ENCODE data around the gene LRPAP1.
"Not testable (repeated sequence)": the region's sequence is repeated elsewhere in the genome, so short reads cannot be mapped to it uniquely, and the experiment has no call there.

The LRPAP1 gene, protein sequence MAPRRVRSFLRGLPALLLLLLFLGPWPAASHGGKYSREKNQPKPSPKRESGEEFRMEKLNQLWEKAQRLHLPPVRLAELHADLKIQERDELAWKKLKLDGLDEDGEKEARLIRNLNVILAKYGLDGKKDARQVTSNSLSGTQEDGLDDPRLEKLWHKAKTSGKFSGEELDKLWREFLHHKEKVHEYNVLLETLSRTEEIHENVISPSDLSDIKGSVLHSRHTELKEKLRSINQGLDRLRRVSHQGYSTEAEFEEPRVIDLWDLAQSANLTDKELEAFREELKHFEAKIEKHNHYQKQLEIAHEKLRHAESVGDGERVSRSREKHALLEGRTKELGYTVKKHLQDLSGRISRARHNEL

DNA sequence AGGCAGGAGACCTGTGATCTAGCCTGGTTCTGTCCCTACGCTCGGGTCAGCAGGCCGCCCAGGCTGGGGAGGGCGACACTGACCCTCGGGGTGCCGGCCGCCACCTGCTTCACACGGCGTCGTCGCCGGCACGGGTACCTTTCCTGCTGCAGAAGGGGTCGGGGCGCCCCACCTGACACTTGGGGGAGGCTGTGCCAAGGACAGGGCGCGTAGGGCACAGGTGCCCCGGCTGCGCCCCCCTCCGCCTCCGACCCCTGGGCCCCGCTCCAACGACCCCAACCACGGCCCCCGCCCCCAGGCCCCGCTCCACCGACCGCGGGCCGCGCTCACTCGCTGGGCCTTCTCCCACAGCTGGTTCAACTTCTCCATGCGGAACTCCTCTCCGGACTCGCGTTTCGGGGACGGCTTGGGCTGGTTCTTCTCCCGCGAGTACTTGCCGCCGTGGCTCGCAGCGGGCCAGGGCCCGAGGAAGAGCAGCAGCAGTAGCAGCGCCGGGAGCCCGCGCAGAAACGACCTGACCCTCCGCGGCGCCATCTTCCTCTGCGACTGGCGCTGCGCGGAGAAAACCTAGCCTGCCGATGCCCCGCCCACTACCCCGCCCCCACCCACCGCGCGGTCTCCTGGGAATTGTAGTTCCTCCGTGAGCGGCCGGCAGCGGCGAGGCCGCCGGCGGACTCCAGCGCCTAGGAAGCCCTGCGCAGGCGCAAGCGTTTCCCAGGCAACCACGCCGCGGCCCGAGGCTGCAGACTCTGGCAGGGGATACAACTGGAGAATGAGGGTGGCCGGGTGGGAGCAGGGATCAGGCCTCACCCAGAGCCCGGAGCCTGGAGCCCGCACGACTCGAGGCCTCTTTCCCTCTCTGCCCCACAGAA lies at the start of gene LRPAP1:
LRPAP1 (minus strand) TSS at position 544 of the 872 bp plus-strand sequence; CDS start at position 534, 10 bp downstream.
- peak; percentile 86 to 90 for DNase-seq

GRCh38 chr4:3581334-3582090 lies 49.3 kb upstream of the LRPAP1 start:
- not testable (repeated sequence) for DNase-seq

DNA sequence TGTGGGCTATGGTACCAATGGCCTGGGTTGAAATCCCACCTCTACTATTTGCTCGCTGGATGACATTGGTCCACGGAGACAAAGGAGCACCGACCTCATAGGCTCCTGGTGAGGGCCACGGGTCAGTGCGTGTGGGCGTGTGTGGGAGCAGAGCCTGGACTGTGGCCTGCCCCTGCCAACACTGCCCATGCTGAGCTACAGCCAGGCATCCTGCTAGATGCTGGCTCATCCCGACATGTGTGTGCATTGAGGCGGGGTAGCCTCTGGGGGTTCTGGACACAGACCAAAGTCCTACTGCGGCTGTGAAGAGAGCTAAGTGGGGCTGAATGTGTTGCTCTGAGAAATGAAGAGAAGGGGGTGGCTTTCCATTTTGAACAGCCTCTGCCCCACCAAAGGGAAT lies 48.6 kb upstream of the LRPAP1 start:
- not testable (repeated sequence) for DNase-seq

DNA sequence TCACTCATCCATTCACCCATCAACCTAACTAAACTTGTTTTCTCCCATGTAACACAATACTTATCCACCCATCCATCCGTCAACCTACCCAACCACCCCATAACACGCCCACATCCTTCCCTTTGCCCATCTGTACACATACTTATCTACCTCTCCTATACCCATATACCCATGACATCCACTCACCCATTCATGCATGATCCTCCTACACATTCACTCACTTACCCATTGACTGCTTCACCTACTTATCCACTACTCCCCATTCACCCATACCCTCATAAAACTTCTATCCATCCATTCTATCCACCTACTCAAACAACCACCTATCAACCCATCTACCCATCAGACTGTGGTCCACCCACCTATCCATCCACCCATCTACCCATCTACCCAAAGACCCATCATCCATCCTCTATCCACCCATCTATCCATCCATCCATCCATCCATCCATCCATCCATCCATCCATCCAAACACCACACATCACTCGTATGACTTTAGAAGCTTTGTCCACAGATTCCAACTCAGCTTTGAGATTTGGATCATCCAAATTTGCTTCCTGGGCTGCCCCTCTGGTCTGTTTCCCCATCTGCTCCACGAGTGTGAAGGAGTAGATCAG lies 46.4 kb upstream of the LRPAP1 start:
- DNase-seq: not testable (repeated sequence)

DNA sequence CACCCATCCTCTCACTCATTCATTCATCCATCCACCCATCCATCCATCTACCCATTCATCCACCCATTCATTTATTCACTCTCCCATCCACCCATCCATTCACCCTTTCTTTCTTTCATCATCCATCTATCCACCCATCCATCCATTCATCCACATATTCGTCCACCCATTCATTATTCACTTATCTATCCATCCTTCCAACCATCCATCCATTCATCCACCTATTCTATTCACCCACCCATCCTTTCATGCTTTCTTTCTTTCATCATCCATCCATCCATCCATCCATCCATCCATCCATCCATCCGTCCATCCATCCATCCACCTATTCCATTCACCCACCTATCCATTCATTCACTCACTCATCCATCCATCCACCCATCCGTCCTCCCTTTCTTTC lies 45.8 kb upstream of the LRPAP1 start:
- not testable (repeated sequence) for DNase-seq

- DNase-seq: not testable (repeated sequence)
Measured at GRCh38 chr4:3577208-3577892, 45.1 kb upstream of the LRPAP1 start.

DNA sequence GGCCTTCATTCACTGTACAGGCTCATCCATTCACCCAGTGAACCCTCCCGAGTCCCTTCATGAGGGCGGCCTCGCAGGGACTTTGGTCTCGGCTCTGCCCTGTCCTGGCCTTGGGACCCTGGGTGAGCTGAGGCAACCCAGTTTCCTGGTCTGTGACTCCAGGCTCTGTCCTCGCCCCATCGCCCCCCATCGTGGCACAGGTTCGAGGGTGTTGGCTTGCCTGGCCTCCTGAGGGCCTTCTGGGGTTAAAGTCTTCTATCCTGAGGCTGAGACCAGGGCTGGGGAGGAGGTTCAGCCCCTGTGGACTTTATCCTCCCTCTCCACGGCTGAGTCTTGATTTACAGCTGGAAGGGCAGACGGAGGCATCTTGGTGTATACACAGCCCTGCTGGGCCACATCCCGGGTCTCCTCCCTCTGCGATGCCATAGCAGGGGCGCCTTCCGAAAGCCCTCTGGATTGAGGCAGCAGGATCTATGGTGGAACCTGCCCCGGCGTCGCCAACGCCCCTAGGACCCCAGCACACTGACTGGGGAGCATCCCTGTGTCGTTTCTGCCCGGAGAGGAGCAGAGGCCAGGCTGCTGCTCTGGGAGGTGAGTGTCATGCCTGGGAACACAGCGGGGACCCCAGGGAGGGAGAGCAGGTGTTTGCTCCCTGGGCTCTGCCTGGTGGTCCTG lies 44.4 kb upstream of the LRPAP1 start:
- DNase-seq: not testable (repeated sequence)

DNA sequence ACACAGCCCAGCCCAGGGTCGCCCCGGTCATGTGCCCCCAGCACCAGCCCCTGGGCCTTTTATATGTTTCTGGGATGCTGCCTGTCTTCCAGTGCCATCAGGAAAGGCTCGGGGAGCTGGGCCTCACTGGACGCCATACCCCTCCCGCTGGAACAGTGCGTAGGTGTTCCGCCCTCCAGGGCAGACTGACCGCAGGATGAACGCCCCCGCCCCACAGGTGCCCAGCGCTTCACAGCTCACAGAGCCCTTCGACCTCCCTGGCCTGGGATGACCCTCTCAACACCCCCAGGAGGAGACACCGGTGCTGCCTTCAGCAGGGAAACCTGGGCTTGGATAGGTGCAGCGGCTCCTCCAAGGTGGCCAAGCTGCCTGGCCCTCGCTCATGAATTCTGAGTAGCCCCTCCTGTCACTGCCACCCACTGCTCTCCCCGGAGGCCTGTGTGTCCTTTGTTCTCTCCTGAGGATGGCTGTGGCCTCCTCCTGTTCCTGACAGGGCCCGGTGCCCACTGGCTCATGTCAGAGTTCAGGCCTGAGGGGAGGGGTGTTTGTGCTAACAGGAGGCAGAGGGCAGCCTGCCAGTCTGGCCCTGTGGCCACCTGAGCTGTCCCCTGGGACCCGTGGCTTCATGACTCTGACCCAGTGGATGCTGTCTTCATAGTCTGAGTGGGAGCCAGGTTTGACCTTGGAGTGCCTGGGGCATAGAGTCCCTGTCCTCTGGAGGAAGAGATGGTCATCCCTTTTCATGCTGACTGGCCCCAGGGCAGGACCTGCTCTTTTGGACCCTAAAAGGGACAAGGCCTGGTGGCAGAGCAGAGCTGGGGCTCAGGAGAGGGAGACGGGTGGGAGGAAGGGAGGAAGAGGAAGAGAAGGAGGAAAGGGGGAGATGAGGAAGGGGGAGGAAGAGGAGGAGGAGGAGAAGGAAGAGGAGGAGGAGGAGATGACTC lies 43.5 kb upstream of the LRPAP1 start:
- DNase-seq: not testable (repeated sequence)

- DNase-seq: not testable (repeated sequence)
Measured at GRCh38 chr4:3574865-3575264, 42.6 kb upstream of the LRPAP1 start.

DNA sequence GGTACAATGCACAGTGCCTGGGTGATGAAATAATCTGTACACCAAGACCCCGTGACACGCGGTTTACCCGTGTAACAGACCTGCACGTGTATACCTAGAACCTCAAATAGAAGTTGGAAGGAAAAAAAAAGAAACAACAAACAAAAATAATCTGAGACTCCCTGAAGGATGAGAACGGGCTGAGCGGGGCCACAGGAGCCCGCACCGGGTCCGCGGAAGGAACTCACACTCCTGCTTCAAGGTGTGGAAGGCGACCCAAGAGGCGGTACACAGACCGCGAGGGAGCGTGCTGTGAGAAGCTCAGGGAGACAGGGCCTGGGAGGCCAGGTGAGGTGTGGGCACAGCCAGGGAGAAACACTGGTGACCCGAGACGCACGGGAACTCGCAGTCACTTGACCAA lies 42.1 kb upstream of the LRPAP1 start:
- DNase-seq: not testable (repeated sequence)

DNA sequence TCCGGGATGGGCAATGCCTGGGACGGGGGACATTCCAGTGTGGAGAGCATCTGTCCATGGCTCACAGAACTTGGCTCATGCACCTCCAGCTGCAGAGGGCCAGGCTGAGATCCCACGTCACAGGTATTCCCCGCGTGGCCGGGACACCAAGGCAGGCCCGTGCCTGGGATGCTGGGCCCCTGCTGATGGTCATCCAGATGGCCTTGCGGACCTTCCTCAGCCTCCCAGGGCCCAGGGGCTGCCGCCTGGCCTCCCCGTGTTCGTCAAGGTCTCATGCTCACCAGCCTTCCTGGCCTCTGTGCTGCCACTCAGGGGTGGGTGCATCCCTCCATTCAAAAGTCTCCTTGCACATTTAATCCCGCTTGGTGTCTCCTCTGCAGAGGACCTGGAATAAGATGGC lies 40.9 kb upstream of the LRPAP1 start:
- no peak for DNase-seq

DNA sequence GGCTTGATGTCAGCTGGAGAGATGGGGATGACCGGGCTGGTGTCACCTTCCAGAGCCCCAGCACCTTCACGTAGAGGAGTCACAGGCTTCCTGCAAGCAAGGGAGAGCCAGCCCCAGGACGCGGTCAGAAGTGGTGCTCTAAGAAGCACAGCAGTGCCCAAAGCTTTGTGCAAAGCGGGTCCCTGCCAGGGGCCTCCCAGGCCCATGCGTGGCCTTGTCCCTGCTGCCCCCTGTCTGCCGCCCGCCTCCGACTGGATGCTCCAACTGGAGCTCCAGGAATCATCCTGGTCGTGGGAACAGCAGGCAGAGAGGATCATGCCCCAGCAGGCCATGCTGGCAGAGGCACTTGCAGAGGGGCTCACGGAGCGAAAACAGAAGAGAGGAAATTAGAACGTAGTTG lies 40.1 kb upstream of the LRPAP1 start:
- DNase-seq: no peak

DNA sequence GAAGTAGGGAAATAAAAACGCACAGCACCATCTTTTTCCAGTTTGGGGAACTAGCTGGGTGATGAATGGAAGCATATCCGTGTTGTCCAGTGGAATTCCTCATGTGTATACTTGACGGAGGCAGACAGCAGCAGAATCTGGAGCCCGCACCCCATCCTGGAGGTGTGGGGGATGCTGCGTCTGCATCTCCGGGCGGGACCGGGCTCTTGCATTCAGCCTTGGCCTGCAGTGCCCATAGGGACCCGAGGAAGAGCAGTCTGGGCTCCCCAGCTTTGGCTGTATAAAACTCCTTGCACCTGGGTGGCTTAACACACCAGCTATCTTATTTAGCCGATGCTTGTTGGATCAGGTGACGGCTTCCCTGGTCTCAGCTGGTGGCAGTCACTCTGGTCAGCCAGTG lies 39.7 kb upstream of the LRPAP1 start:
- DNase-seq: no peak

DNA sequence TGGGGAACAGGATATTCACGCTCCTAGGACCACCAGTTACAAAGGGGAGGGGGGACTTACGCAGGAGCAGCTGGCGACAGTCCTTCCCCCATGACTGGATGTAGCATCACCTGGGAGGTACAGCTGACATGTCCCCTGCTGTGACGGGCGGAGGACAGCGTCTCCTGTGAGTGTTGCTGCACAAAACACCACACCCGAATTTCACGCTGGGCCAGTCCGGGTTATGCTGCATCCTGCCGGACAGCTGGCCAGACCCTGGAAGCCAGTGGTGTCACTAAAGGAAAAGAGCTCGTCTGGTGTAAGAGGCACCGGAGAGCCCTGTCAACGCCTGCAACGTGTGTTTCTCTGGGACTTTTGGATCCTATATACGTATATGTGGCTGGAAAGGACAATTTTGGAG lies 38.7 kb upstream of the LRPAP1 start:
- not testable (repeated sequence) for DNase-seq

- DNase-seq: not testable (repeated sequence)
Measured at GRCh38 chr4:3569611-3570010, 37.4 kb upstream of the LRPAP1 start.

DNA sequence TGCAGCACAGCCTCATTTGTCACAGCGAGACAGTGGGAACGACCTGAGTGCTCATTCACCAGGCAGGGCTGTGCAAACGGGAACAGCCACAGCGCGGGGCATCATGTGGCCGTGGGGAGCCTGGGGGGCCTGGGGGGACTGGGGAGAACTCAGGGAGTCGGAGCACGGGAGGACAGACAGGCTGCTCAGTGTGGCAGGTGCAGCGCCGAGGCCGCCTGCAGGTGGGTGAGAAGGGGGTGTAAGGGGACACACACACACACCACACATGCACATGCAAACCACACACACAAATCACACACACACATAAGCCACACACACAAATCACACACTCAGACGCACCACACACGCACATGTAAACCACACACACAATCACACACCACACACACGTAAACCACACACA lies 34.5 kb upstream of the LRPAP1 start:
- DNase-seq: not testable (repeated sequence)

DNA sequence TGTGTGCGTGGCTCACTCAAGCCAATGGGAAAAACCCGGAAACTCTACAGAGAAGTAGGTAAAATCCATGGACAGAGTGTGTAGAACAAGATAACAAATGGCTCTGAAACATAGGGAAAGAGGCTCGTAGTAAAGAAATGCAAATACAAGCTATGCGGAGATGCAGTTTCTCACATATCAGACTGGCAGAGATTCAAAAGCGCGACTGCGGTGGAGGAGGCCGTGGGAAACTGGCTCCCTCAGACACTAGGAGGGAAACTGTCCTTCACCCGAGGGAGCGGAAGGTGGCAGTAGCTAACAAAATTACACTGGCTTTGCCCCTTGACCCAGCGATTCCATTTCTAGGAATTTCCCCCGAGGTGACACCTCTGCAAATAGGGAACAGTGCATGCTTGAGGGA lies 34.1 kb upstream of the LRPAP1 start:
- DNase-seq: not testable (repeated sequence)

DNA sequence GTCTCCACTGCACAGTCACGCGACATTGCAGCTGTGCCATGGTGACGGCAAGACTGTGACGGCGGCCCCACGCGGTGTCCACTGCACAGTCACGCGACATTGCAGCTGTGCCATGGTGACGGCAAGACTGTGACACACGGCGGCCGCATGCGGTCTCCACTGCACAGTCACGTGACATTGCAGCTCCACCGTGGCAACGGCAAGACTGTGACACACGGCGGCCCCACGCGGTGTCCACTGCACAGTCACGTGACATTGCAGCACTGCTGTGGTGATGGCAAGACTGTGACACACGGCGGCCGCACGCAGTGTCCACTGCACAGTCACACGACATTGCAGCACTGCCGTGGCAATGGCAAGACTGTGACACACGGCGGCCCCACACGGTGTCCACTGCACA lies 32.7 kb upstream of the LRPAP1 start:
- DNase-seq: not testable (repeated sequence)

GRCh38 chr4:3563403-3563802 lies 31.2 kb upstream of the LRPAP1 start:
- DNase-seq: no peak

GRCh38 chr4:3562127-3562526 lies 29.9 kb upstream of the LRPAP1 start:
- DNase-seq: not testable (repeated sequence)
